Fibroblast of lung (primary cell): ENCODE data around the gene CLEC18B. TPM values are rescaled to one million over a fixed set of nuclear protein-coding genes. Genes with fewer than 3 reads are reported as not detected.

Experiments
- DNase-seq, 2 donors: peaks; one replicate each; pipeline versions ENCODE4 v3.0.0 to v3.0.0-alpha.2; 2010; ENCODE audit warnings: low read depth in 2 of 2
- H2AFZ ChIP-seq: 2 replicates; pipeline ENCODE4 v1.5.1; 2012; ENCODE audit warnings: low read length, control low read depth, inconsistent platforms
- H3K27ac ChIP-seq: 2 replicates; pipeline ENCODE4 v1.5.1; 2011; ENCODE audit warnings: low read length, control low read depth; ENCODE audit not compliant: insufficient read depth
- H3K27me3 ChIP-seq: 2 replicates; pipeline ENCODE4 v1.5.1; 2011; ENCODE audit warnings: mild to moderate bottlenecking, low read length; ENCODE audit not compliant: control insufficient read depth, insufficient read depth
- H3K36me3 ChIP-seq: 2 replicates; pipeline ENCODE4 v1.5.1; 2011; ENCODE audit warnings: low read length; ENCODE audit not compliant: control insufficient read depth, insufficient read depth
- H3K4me1 ChIP-seq: 2 replicates; pipeline ENCODE4 v1.5.1; 2011; ENCODE audit warnings: low read length; ENCODE audit not compliant: control insufficient read depth, insufficient read depth; ENCODE audit errors: extremely low read depth
- H3K4me2 ChIP-seq: 2 replicates; pipeline ENCODE4 v1.5.1; 2011; ENCODE audit warnings: low read length, control low read depth; ENCODE audit not compliant: insufficient read depth; ENCODE audit errors: extremely low read depth
- H3K4me3 ChIP-seq, 4 experiments: fragments of 200-600 bp in 1 of 4; sonication (generic) in 1 of 4; replicated peaks in 1 of 4; 2 replicates each; pipeline ENCODE4 v1.5.1; 2011 to 2016; ENCODE audit warnings: low read length in 4 of 4, low read depth in 3 of 4, mild to moderate bottlenecking in 3 of 4, control low read depth in 2 of 4, inconsistent platforms in 1 of 4, mixed read lengths in 1 of 4; ENCODE audit not compliant: insufficient read depth in 1 of 4; ENCODE audit errors: control extremely low read depth in 1 of 4
- H3K79me2 ChIP-seq: 2 replicates; pipeline ENCODE4 v1.5.1; 2012; ENCODE audit warnings: mild to moderate bottlenecking, low read length, inconsistent platforms; ENCODE audit not compliant: control insufficient read depth, insufficient read depth
- H3K9ac ChIP-seq: 2 replicates; pipeline ENCODE4 v1.5.1; 2011; ENCODE audit warnings: mild to moderate bottlenecking, low read length, control low read depth; ENCODE audit not compliant: insufficient read depth
- H3K9me3 ChIP-seq: 2 replicates; pipeline ENCODE4 v1.5.1; 2012; ENCODE audit warnings: low read depth, low read length; ENCODE audit not compliant: control insufficient read depth, insufficient read depth
- H4K20me1 ChIP-seq: 2 replicates; pipeline ENCODE4 v1.5.1; 2011; ENCODE audit warnings: low read length; ENCODE audit not compliant: control insufficient read depth, insufficient read depth; ENCODE audit errors: extremely low read depth
- CTCF ChIP-seq, 2 donors: IDR thresholded peaks in 1 of 2; conservative IDR thresholded peaks in 1 of 2; 1 replicate in 1 of 2; 2 replicates in 1 of 2; pipeline ENCODE4 v1.5.1; 2011 to 2012; ENCODE audit warnings: low read length in 2 of 2, control low read depth in 1 of 2, inconsistent platforms in 1 of 2, low read depth in 1 of 2, mild to moderate bottlenecking in 1 of 2
- EZH2 ChIP-seq: IDR thresholded peaks from 2 replicates; pipeline ENCODE4 v1.5.1; 2012; ENCODE audit warnings: low read length, control low read depth, mild to moderate bottlenecking; ENCODE audit errors: missing control alignments
- polyA plus RNA-seq, 2 donors: library from polyadenylated mRNA; depleted of rRNA in 1 of 2; stranded (reverse) in 1 of 2; unstranded in 1 of 2; fragments of >200 nt; gene quantifications; 2 replicates each; pipeline ENCODE4 v1.2.1, GENCODE V29; 2011 to 2012; ENCODE audit warnings: missing spikeins in 1 of 2
- total RNA-seq: library from RNA; depleted of rRNA; stranded (reverse); fragments of >200 nt; gene quantifications from 2 replicates; pipeline ENCODE4 v1.2.1, GENCODE V29; 2014

Gene CLEC18B
- total and polyA plus RNA-seq, 2 donors (not counting 1 experiment from before 2014, with no cell fraction given): 0.15 to 0.83 TPM

GRCh38 chr16:74450236-74450635 is 29.0 kb upstream of the CLEC18B start:
- H2AFZ ChIP-seq: no peak overlapping the region
- H3K27me3 ChIP-seq: no peaks in the 10 kb centered on the region
- no peaks in the 10 kb centered on the region for H3K9me3 ChIP-seq
- no peaks in the 10 kb centered on the region for H3K79me2 ChIP-seq
- peaks cover 10% of the 10 kb centered on the region for H3K4me1 ChIP-seq
- peak overlapping the region; percentile 58 for H3K27ac ChIP-seq
- H3K4me3 ChIP-seq: no peak overlapping the region
- peak in 1 of 2 donors; percentile 28 for DNase-seq
- H4K20me1 ChIP-seq: no peaks in the 10 kb centered on the region
- H3K36me3 ChIP-seq: peaks cover 9% of the 10 kb centered on the region
- H3K4me2 ChIP-seq: no peak overlapping the region
- TF ChIP-seq CTCF (conservative IDR thresholded peaks at IDR 0.05 in 1 of 2, IDR thresholded peaks at IDR 0.05 in 1 of 2; ENCODE audit: low read depth in 1 of 2, low read length in 2 of 2) (no peak), EZH2 (no peak)
- no peak overlapping the region for H3K9ac ChIP-seq

- DNase-seq: peak in 1 of 2 donors; percentile 73
- no peaks in the 10 kb centered on the region for H3K9me3 ChIP-seq
- peaks cover 7% of the 10 kb centered on the region for H3K36me3 ChIP-seq
- peak overlapping the region; percentile 68 for H3K4me2 ChIP-seq
- peak overlapping the region; percentile 58 for H3K27ac ChIP-seq
- TF ChIP-seq CTCF (conservative IDR thresholded peaks at IDR 0.05 in 1 of 2, IDR thresholded peaks at IDR 0.05 in 1 of 2; ENCODE audit: low read depth in 1 of 2, low read length in 2 of 2): peak in 1 of 2 donors; percentile 19
- no peak for TF ChIP-seq EZH2
- H4K20me1 ChIP-seq: no peaks in the 10 kb centered on the region
- no peak overlapping the region for H2AFZ ChIP-seq
- H3K79me2 ChIP-seq: no peaks in the 10 kb centered on the region
- no peak overlapping the region for H3K4me3 ChIP-seq
- no peak overlapping the region for H3K9ac ChIP-seq
- no peaks in the 10 kb centered on the region for H3K27me3 ChIP-seq
- peaks cover 10% of the 10 kb centered on the region for H3K4me1 ChIP-seq
Measured at GRCh38 chr16:74449470-74449869, 28.2 kb upstream of the CLEC18B start.

- no peak for TF ChIP-seq EZH2
- no peak for TF ChIP-seq CTCF (conservative IDR thresholded peaks at IDR 0.05 in 1 of 2, IDR thresholded peaks at IDR 0.05 in 1 of 2; ENCODE audit: low read depth in 1 of 2, low read length in 2 of 2)
- no peak overlapping the region for H2AFZ ChIP-seq
- no peak overlapping the region for H3K9ac ChIP-seq
Measured at GRCh38 chr16:74448990-74449389, 27.7 kb upstream of the CLEC18B start.

More at GRCh38 chr16:74448990-74449389, 27.7 kb upstream of the CLEC18B start:
- Histone ChIP-seq H3K27me3 (no peaks in the 10 kb centered on the region), H3K4me1 (peaks cover 10% of the 10 kb centered on the region), H3K4me2 (peak overlapping the region; percentile 68), H4K20me1 (no peaks in the 10 kb centered on the region), H3K27ac (peak overlapping the region; percentile 58), H3K4me3 (no peak overlapping the region), H3K9me3 (no peaks in the 10 kb centered on the region), H3K36me3 (peaks cover 7% of the 10 kb centered on the region), H3K79me2 (no peaks in the 10 kb centered on the region)
- DNase-seq: peak; percentile 95 to 98
